Sigmoid colon (tissue), 7 donors: ENCODE measurements around the gene TNNT1. TPM values are rescaled to one million over a fixed set of nuclear protein-coding genes. Genes with fewer than 3 reads are reported as not detected.
A peak's percentile ranks its signal among the peaks of the same experiment; 100 is the strongest.
"Not testable (repeated sequence)": the region's sequence is repeated elsewhere in the genome, so short reads cannot be mapped to it uniquely, and the experiment has no call there.

Experiments
- DNase-seq: peaks from one replicate; pipeline ENCODE4 v3.0.0-alpha.2; 2019
- H3K27ac ChIP-seq, 4 donors: fragments of 200-600 bp; sonication (generic); one replicate each; pipeline ENCODE4 v1.5.1; 2016 to 2019; ENCODE audit warnings: mild to moderate bottlenecking in 1 of 4
- H3K27me3 ChIP-seq, 3 donors: fragments of 200-600 bp; sonication (generic); one replicate each; pipeline ENCODE4 v1.5.1; 2019; ENCODE audit warnings: mild to moderate bottlenecking in 1 of 3
- H3K36me3 ChIP-seq, 4 donors: fragments of 200-600 bp; sonication (generic); one replicate each; pipeline ENCODE4 v1.5.1; 2016 to 2019
- H3K4me1 ChIP-seq, 4 donors: fragments of 200-600 bp; sonication (generic); one replicate each; pipeline ENCODE4 v1.5.1; 2017 to 2019
- H3K4me3 ChIP-seq, 4 donors: fragments of 200-600 bp; sonication (generic); one replicate each; pipeline ENCODE4 v1.5.1; 2017 to 2019; ENCODE audit warnings: mild to moderate bottlenecking in 2 of 4, moderate library complexity in 1 of 4
- H3K9me3 ChIP-seq, 4 donors: fragments of 200-600 bp in 3 of 4; sonication (generic) in 3 of 4; one replicate each; pipeline versions ENCODE4 v1.5.1 to v1.6.1; 2013 to 2019
- EP300 ChIP-seq, 4 donors: sonication (generic); formaldehyde crosslinking; IDR thresholded peaks; one replicate each; pipeline ENCODE4 v1.6.1; 2017; ENCODE audit warnings: antibody characterized with exemption in 4 of 4
- POLR2A ChIP-seq, 2 donors: fragments of 450-650 bp; IDR thresholded peaks; one replicate each; pipeline ENCODE4 v1.6.1; 2016; ENCODE audit warnings: antibody characterized with exemption in 2 of 2, mild to moderate bottlenecking in 2 of 2, moderate library complexity in 2 of 2
- POLR2AphosphoS5 ChIP-seq, 4 donors: sonication (generic); formaldehyde crosslinking; IDR thresholded peaks; one replicate each; pipeline ENCODE4 v1.6.1; 2017; ENCODE audit warnings: antibody characterized with exemption in 4 of 4
- WGBS, 2 donors: extraction: QIAGEN DNeasy Blood & Tissue Kit; methylation state at CpG; one replicate each; pipeline ENCODE4 v1.1.7; 2013; 5-methylcytosine and 5-hydroxymethylcytosine counted together
- intact Hi-C: fragments of 100-400 bp; cut with DNase I; formaldehyde crosslinking; loops from one replicate; pipeline ENCODE4 v1.15.1; 2023
- polyA plus RNA-seq, 3 donors: library from polyadenylated mRNA; stranded (reverse); fragments of 200-250 nt; gene quantifications; one replicate each; pipeline ENCODE4 v1.2.3, GENCODE V29; 2013
- total RNA-seq, 4 donors: library from RNA; depleted of rRNA; stranded (reverse); fragments of >200 nt; gene quantifications; one replicate each; pipeline ENCODE4 v1.1.0, GENCODE V29; 2016
- TF ChIP-seq, protein P1 (sequence below), 4 experiments: fragments of 450-650 bp in 3 of 4; fragments of 200-600 bp in 1 of 4; IDR thresholded peaks; one replicate each; pipeline ENCODE4 v1.5.1; 2016 to 2019; ENCODE audit warnings: antibody characterized with exemption in 4 of 4, mild to moderate bottlenecking in 3 of 4, moderate library complexity in 2 of 4
- donor health status: healthy with polysubstance abuse.
- donor health status: Bipolar disorder and iron deficiency.
- donor health status: healthy.

The TNNT1 gene
- total and polyA plus RNA-seq, 7 donors, result 1.4 to 17.4 (median 2.2) TPM; not detected in 3

DNA sequence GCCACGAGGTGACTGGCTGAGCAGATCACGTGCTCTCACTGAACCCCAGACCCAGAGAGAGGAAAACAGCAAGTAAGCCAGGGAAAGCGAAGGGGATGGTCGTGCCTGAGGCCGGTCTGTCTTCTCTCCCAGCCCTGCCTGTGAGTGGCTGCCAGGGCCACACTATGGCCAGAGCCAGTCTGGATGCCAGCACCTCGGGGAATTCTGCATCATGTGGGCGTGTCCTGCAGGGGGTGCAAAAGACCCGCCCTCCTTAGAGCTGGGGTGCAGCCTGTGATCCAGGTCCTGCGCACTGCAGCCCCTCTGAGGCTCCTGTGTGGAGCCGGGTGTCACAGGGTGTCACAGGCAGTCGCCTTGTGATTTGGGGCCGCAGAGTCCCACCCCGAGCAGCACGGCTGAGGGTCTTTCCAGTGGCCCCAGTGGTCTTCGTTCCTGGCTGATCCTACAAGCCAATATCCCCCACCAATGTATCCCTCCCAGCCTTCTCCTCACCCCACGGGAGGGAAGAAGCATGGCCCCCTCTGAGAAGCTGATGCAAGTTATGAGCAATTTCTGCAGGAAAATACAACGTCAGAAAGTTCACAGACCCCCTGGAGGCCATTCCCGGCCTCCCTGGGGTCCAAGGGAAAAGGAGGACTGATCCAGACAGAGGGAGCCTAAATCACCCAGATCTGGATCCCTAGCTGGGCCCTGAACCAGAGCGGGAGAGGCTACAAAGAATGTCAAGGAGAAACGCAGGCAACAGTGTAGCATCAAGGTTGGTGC is 39.3 kb downstream of the TNNT1 start:
- 89 to 91% methylated on average over 20 of the region's 20 CpGs for WGBS, 2 donors
- Histone ChIP-seq H3K27ac (peak overlapping the region in 3 of 4 donors; percentile 32 to 99 (median 99)), H3K36me3 (peaks cover 0 to 42% (median 8%) of the 10 kb centered on the region in 4 donors), H3K4me1 (peaks cover 0 to 56% (median 43%) of the 10 kb centered on the region in 4 donors), H3K27me3 (no peaks in the 10 kb centered on the region), H3K9me3 (no peaks in the 10 kb centered on the region), H3K4me3 (no peak overlapping the region)
- intact Hi-C loops, result loop anchor here (10.0 kb wide), 3 partner anchors 545 to 915 kb away; partner anchors contain the start of genes LENG9, TSEN34 and U2AF2
- TF ChIP-seq EP300 (IDR thresholded peaks at IDR 0.05) (no peak), POLR2A (IDR thresholded peaks at IDR 0.05) (no peak), POLR2AphosphoS5 (IDR thresholded peaks at IDR 0.05) (no peak)
- TF ChIP-seq, protein P1, sequence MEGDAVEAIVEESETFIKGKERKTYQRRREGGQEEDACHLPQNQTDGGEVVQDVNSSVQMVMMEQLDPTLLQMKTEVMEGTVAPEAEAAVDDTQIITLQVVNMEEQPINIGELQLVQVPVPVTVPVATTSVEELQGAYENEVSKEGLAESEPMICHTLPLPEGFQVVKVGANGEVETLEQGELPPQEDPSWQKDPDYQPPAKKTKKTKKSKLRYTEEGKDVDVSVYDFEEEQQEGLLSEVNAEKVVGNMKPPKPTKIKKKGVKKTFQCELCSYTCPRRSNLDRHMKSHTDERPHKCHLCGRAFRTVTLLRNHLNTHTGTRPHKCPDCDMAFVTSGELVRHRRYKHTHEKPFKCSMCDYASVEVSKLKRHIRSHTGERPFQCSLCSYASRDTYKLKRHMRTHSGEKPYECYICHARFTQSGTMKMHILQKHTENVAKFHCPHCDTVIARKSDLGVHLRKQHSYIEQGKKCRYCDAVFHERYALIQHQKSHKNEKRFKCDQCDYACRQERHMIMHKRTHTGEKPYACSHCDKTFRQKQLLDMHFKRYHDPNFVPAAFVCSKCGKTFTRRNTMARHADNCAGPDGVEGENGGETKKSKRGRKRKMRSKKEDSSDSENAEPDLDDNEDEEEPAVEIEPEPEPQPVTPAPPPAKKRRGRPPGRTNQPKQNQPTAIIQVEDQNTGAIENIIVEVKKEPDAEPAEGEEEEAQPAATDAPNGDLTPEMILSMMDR (IDR thresholded peaks at IDR 0.05), result no peak
- DNase-seq, result peak; percentile 63

DNA sequence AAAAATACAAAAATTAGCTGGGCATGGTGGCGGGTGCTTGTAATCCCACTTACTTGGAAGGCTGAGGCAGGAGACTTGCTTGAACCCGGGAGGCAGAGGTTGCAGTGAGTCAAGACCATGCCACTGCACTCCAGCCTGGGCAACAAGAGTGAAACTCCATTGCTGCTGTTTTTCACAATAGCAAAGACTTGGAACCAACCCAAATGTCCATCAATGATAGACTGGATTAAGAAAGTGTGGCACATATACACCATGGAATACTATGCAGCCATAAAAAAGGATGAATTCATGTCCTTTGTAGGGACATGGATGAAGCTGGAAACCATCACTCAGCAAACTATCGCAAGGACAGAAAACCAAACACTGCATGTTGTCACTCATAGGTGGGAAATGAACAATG is 41.8 kb downstream of the TNNT1 start:
- H3K4me1 ChIP-seq, result peaks cover 0 to 33% (median 19%) of the 10 kb centered on the region in 4 donors
- H3K27me3 ChIP-seq, H3K27ac ChIP-seq, intact Hi-C loops, H3K4me3 ChIP-seq, H3K9me3 ChIP-seq, DNase-seq: not testable (repeated sequence)
- peaks cover 6 to 54% (median 16%) of the 10 kb centered on the region in 4 donors for H3K36me3 ChIP-seq
- WGBS, 2 donors, result 99 to 100% methylated on average over 3 of the region's 3 CpGs

DNA sequence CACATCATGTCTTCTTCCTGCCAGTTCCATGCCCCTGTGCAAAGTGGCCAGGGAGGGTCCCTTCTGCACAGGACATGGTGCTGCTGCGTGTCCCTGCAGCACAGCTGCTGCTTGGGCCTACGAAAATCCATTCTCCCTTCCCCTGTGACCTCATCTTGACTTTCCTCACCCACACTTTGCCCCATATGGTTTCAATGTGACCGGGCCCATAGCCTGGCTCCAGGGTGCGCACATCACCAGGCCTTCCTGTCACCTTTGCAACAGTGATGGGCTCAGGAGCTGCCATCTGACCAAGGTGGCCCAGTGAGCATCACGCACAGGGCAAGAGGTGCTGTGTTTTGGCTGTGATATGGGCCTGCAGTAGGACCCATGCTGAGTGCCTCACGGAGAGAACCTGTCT is 42.4 kb downstream of the TNNT1 start:
- H3K27me3 ChIP-seq, result no peaks in the 10 kb centered on the region
- intact Hi-C loops, result no loop called here
- peaks cover 0 to 4% (median 0%) of the 10 kb centered on the region in 4 donors for H3K9me3 ChIP-seq
- TF ChIP-seq POLR2A (IDR thresholded peaks at IDR 0.05), result no peak
- no peak for TF ChIP-seq POLR2AphosphoS5 (IDR thresholded peaks at IDR 0.05)
- TF ChIP-seq, protein P1 (IDR thresholded peaks at IDR 0.05), result no peak
- no peak for TF ChIP-seq EP300 (IDR thresholded peaks at IDR 0.05)
- peaks cover 7 to 58% (median 22%) of the 10 kb centered on the region in 4 donors for H3K36me3 ChIP-seq
- H3K4me1 ChIP-seq, result peaks cover 0 to 26% (median 12%) of the 10 kb centered on the region in 4 donors
- H3K27ac ChIP-seq, result no peak overlapping the region
- H3K4me3 ChIP-seq, result no peak overlapping the region
- 93 to 97% methylated on average over 6 of the region's 6 CpGs for WGBS, 2 donors
- no peak for DNase-seq

DNA sequence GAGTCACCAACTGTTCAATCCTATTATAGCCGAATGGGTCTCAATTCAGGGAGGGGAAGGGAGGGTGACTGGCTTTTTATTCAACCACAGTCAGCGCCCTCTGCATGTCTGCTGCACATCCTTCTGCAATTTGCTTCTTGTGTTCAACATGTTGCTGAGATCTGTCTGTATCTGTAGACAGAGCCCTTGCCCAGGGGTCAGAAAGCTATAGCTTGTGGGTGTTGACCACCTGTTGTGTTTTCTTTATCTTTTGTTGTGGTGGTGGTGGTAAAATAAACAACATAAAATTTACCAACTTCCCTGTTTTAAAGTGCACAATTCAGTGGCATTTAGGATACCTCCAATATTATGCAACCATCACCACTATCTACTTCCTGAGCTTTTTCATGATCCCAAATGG is 43.8 kb downstream of the TNNT1 start:
- no peak for TF ChIP-seq POLR2A (IDR thresholded peaks at IDR 0.05)
- TF ChIP-seq, protein P1 (IDR thresholded peaks at IDR 0.05), result no peak
- TF ChIP-seq EP300 (IDR thresholded peaks at IDR 0.05), result no peak
- TF ChIP-seq POLR2AphosphoS5 (IDR thresholded peaks at IDR 0.05), result no peak

DNA sequence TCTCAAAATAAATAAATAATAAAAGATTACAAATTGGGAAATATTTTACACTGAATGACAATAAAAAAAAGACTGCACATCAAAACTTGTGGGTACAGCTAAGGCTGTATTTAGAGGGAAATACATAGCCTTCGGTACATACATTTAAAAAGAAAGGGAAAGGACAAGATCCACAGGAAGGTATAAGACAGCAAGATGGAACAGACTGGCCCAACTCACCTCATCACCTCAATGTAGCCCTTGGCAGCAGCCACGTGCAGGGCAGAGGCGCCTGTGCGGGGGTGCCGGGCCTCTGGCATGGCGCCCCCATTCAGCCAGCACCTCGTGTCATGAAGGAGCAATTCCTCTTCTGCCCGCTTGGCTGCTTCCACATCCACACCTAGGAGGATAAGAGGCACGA is 45.8 kb downstream of the TNNT1 start:
- no peak for DNase-seq
- Histone ChIP-seq H3K27ac (no peak overlapping the region), H3K9me3 (peaks cover 0 to 4% (median 0%) of the 10 kb centered on the region in 4 donors), H3K4me3 (no peak overlapping the region), H3K36me3 (peaks cover 18 to 64% (median 48%) of the 10 kb centered on the region in 4 donors), H3K4me1 (peaks cover 0 to 14% (median 0%) of the 10 kb centered on the region in 4 donors), H3K27me3 (no peaks in the 10 kb centered on the region)
- WGBS, 2 donors, result 98 to 99% methylated on average over 9 of the region's 9 CpGs
- intact Hi-C loops, result no loop called here
- TF ChIP-seq EP300 (IDR thresholded peaks at IDR 0.05), result no peak
- TF ChIP-seq, protein P1 (IDR thresholded peaks at IDR 0.05), result no peak
- TF ChIP-seq POLR2A (IDR thresholded peaks at IDR 0.05), result no peak
- no peak for TF ChIP-seq POLR2AphosphoS5 (IDR thresholded peaks at IDR 0.05)

More for the DNA sequence above, 43.8 kb downstream of the TNNT1 start:
- H3K4me1 ChIP-seq, result peaks cover 0 to 14% (median 3%) of the 10 kb centered on the region in 4 donors
- no peak for DNase-seq
- no peak overlapping the region for H3K27ac ChIP-seq
- intact Hi-C loops, result no loop called here
- 84 to 86% methylated on average over 2 of the region's 2 CpGs for WGBS, 2 donors
- peaks cover 11 to 64% (median 34%) of the 10 kb centered on the region in 4 donors for H3K36me3 ChIP-seq
- H3K27me3 ChIP-seq, result no peaks in the 10 kb centered on the region
- peaks cover 0 to 4% (median 0%) of the 10 kb centered on the region in 4 donors for H3K9me3 ChIP-seq
- no peak overlapping the region for H3K4me3 ChIP-seq
